IMR-90 (cell line): ENCODE measurements around the gene INPP5F. TPM values are rescaled to one million over a fixed set of nuclear protein-coding genes. Genes with fewer than 3 reads are reported as not detected.

Source experiments
- ATAC-seq: fragments of 200-7000 bp; cut with Tn5 transposase; 2 replicates; pipeline ENCODE4 v1.9.1; 2020; ENCODE audit warnings: low read depth, mild to moderate bottlenecking, moderate library complexity
- BruUV-seq: library from RNA; stranded (reverse); fragments of 400-500 nt; replicated peaks from 2 replicates; lab custom pipeline; 2021; lab: Mats Ljungman, UMichigan
- CTCF ChIA-PET: fragments of 300-600 bp; formaldehyde crosslinking; extraction: SDS; loops from one replicate; lab custom pipeline; 2021; ENCODE audit warnings: antibody characterized with exemption; lab: Yijun Ruan, JAX
- POLR2A ChIA-PET: fragments of 300-600 bp; sonication (Branson Sonifier 250); formaldehyde crosslinking; loops from one replicate; lab custom pipeline; 2022; ENCODE audit warnings: antibody characterized with exemption; ENCODE audit not compliant: unreplicated experiment; lab: Charles Lee
- DNase-seq: peaks from one replicate; pipeline ENCODE4 v3.0.0; 2013
- H2AFZ ChIP-seq: replicated peaks from 2 replicates; pipeline ENCODE3; 2013; ENCODE audit warnings: low read length, mild to moderate bottlenecking; ENCODE audit not compliant: poor library complexity
- H2AK5ac ChIP-seq: 2 replicates; pipeline ENCODE4 v1.6.1; 2013; ENCODE audit warnings: low read depth, low read length, inconsistent platforms
- H2AK9ac ChIP-seq: replicated peaks from 2 replicates; pipeline ENCODE3; 2013; ENCODE audit warnings: mild to moderate bottlenecking, low read depth, low read length, moderate library complexity; ENCODE audit not compliant: poor library complexity
- H2BK120ac ChIP-seq: 2 replicates; pipeline ENCODE4 v1.6.1; 2013; ENCODE audit warnings: low read depth, low read length, inconsistent platforms
- H2BK15ac ChIP-seq: 3 replicates; pipeline ENCODE4 v1.6.1; 2013; ENCODE audit warnings: low read depth, low read length, inconsistent platforms
- H2BK20ac ChIP-seq: 2 replicates; pipeline ENCODE4 v1.6.1; 2013; ENCODE audit warnings: low read depth, mild to moderate bottlenecking, inconsistent platforms, low read length, moderate library complexity
- H2BK5ac ChIP-seq: 2 replicates; pipeline ENCODE4 v1.6.1; 2013; ENCODE audit warnings: mild to moderate bottlenecking, low read depth, low read length, inconsistent platforms; ENCODE audit not compliant: poor library complexity, severe bottlenecking
- H3K14ac ChIP-seq: replicated peaks from 2 replicates; pipeline ENCODE4 v1.6.1; 2013; ENCODE audit warnings: low read depth, low read length, inconsistent platforms
- H3K18ac ChIP-seq: 2 replicates; pipeline ENCODE4 v1.6.1; 2013; ENCODE audit warnings: low read depth, low read length, control low read depth
- H3K23ac ChIP-seq: 2 replicates; pipeline ENCODE4 v1.6.1; 2013; ENCODE audit warnings: low read depth, low read length, inconsistent platforms
- H3K27ac ChIP-seq: 2 replicates; pipeline ENCODE4 v1.5.1; 2013; ENCODE audit warnings: mild to moderate bottlenecking, control low read depth, low read length; ENCODE audit not compliant: insufficient read depth
- H3K27me3 ChIP-seq: 2 replicates; pipeline ENCODE4 v1.6.1; 2013; ENCODE audit warnings: low read length; ENCODE audit not compliant: control insufficient read depth, insufficient read depth
- H3K36me3 ChIP-seq: 2 replicates; pipeline ENCODE4 v1.6.1; 2013; ENCODE audit warnings: low read length, mixed read lengths; ENCODE audit not compliant: control insufficient read depth, insufficient read depth
- H3K4ac ChIP-seq: 2 replicates; pipeline ENCODE4 v1.6.1; 2013; ENCODE audit warnings: low read depth, low read length, inconsistent platforms
- H3K4me1 ChIP-seq: 2 replicates; pipeline ENCODE4 v1.6.1; 2013; ENCODE audit warnings: low read length, mixed read lengths; ENCODE audit not compliant: control insufficient read depth, insufficient read depth
- H3K4me2 ChIP-seq: 2 replicates; pipeline ENCODE4 v1.6.1; 2013; ENCODE audit warnings: low read depth, mild to moderate bottlenecking, control low read depth, low read length, moderate library complexity
- H3K4me3 ChIP-seq: 2 replicates; pipeline ENCODE4 v1.5.1; 2013; ENCODE audit warnings: low read depth, mild to moderate bottlenecking, control low read depth, low read length, moderate library complexity; ENCODE audit not compliant: insufficient read depth
- H3K56ac ChIP-seq: 2 replicates; pipeline ENCODE4 v1.6.1; 2013; ENCODE audit warnings: low read length, inconsistent platforms; ENCODE audit not compliant: insufficient read depth; ENCODE audit errors: extremely low read depth
- H3K79me1 ChIP-seq, 2 experiments: 2 replicates each; pipeline ENCODE4 v1.6.1; 2013; ENCODE audit warnings: low read length in 2 of 2, inconsistent platforms in 1 of 2, low read depth in 1 of 2
- H3K9ac ChIP-seq: 2 replicates; pipeline ENCODE4 v1.6.1; 2013; ENCODE audit warnings: low read depth, low read length, control low read depth
- H3K9me1 ChIP-seq: 2 replicates; pipeline ENCODE4 v1.6.1; 2013; ENCODE audit warnings: low read length, inconsistent platforms; ENCODE audit not compliant: insufficient read depth
- H3K9me3 ChIP-seq: 2 replicates; pipeline ENCODE4 v1.6.1; 2013; ENCODE audit warnings: low read length; ENCODE audit not compliant: control insufficient read depth, insufficient read depth
- H4K20me1 ChIP-seq: 2 replicates; pipeline ENCODE4 v1.6.1; 2013; ENCODE audit warnings: low read length, inconsistent platforms; ENCODE audit not compliant: insufficient read depth
- H4K5ac ChIP-seq: 2 replicates; pipeline ENCODE4 v1.6.1; 2013; ENCODE audit warnings: mild to moderate bottlenecking, low read depth, low read length, control low read depth
- H4K8ac ChIP-seq, 2 experiments: 2 replicates each; pipeline ENCODE4 v1.6.1; 2013; ENCODE audit warnings: low read depth in 2 of 2, low read length in 2 of 2, control low read depth in 1 of 2, inconsistent platforms in 1 of 2
- H4K91ac ChIP-seq: 2 replicates; pipeline ENCODE4 v1.6.1; 2013; ENCODE audit warnings: low read depth, low read length, inconsistent platforms; ENCODE audit not compliant: insufficient read depth
- BHLHE40 ChIP-seq: fragments of 150-350 bp; IDR thresholded peaks from 2 replicates; pipeline ENCODE4 v1.6.1; 2016; ENCODE audit warnings: mild to moderate bottlenecking, low read depth, low read length
- CEBPB ChIP-seq: IDR thresholded peaks from 2 replicates; pipeline ENCODE4 v1.6.1; 2012; ENCODE audit warnings: low read depth, low read length, improper control_type of control experiment
- CHD1 ChIP-seq: IDR thresholded peaks from 2 replicates; pipeline ENCODE4 v1.6.1; 2012; ENCODE audit warnings: low read depth, low read length, improper control_type of control experiment
- FOS ChIP-seq: fragments of 150-350 bp; IDR thresholded peaks from 2 replicates; pipeline ENCODE4 v1.6.1; 2016; ENCODE audit warnings: low read depth, low read length
- MAFK ChIP-seq: IDR thresholded peaks from 2 replicates; pipeline ENCODE4 v1.6.1; 2012; ENCODE audit warnings: low read depth, low read length, improper control_type of control experiment
- MXI1 ChIP-seq: IDR thresholded peaks from 2 replicates; pipeline ENCODE4 v1.6.1; 2012; ENCODE audit warnings: low read depth, mild to moderate bottlenecking, low read length, moderate library complexity, borderline replicate concordance
- NFE2L2 ChIP-seq: fragments of 150-350 bp; IDR thresholded peaks from 2 replicates; pipeline ENCODE4 v1.6.1; 2016; ENCODE audit warnings: low read depth, mild to moderate bottlenecking, low read length
- POLR2A ChIP-seq: IDR thresholded peaks from 2 replicates; pipeline ENCODE4 v1.6.1; 2012; ENCODE audit warnings: mild to moderate bottlenecking, low read depth, low read length
- RAD21 ChIP-seq: IDR thresholded peaks from 2 replicates; pipeline ENCODE4 v1.6.1; 2012; ENCODE audit warnings: low read length, improper control_type of control experiment
- RCOR1 ChIP-seq: IDR thresholded peaks from 2 replicates; pipeline ENCODE4 v1.6.1; 2012; ENCODE audit warnings: mild to moderate bottlenecking, low read length, improper control_type of control experiment; ENCODE audit not compliant: insufficient replicate concordance
- SMC3 ChIP-seq: fragments of 150-350 bp; IDR thresholded peaks from 2 replicates; pipeline ENCODE4 v1.6.1; 2016; ENCODE audit warnings: low read depth, mild to moderate bottlenecking, antibody characterized with exemption, low read length, moderate library complexity
- WGBS, 2 experiments: methylation state at CpG; one replicate each; pipeline versions ENCODE4 v1.1.5 to v1.1.7; 2013; ENCODE audit warnings: missing lambda C conversion rate in 2 of 2; ENCODE audit not compliant: insufficient read length in 1 of 2; ENCODE audit errors: extremely low coverage in 2 of 2; 5-methylcytosine and 5-hydroxymethylcytosine counted together
- dilution Hi-C: fragments of 300-500 bp; cut with HindIII; formaldehyde crosslinking; loops from one replicate; pipeline ENCODE4 v1.14.3; 2018; ENCODE audit warnings: low sequenced_read_pairs; ENCODE audit not compliant: unreplicated experiment
- in situ Hi-C: fragments of 300-500 bp; cut with MboI; formaldehyde crosslinking; loops from 3 replicates; pipeline ENCODE4 v1.14.3; 2019; ENCODE audit warnings: low sequenced_read_pairs, inconsistent platforms, mixed read lengths
- intact Hi-C: fragments of 100-400 bp; cut with micrococcal nuclease; formaldehyde crosslinking; loops from 2 replicates; pipeline ENCODE4 v1.10.0; 2022
- polyA plus RNA-seq, 3 experiments: library from polyadenylated mRNA; depleted of rRNA; stranded (reverse); fragments of >200 nt; gene quantifications; 2 replicates each; pipeline ENCODE4 v1.2.3, GENCODE V29; 2012; ENCODE audit warnings: low replicate concordance in 1 of 3
- total RNA-seq: library from RNA; depleted of rRNA; stranded (reverse); fragments of >200 nt; gene quantifications from 2 replicates; pipeline ENCODE4 v1.2.3, GENCODE V29; 2012
- TF ChIP-seq, protein P1 (sequence below): fragments of 150-350 bp; IDR thresholded peaks from 2 replicates; pipeline ENCODE4 v1.6.1; 2016; ENCODE audit warnings: low read depth, mild to moderate bottlenecking, low read length, moderate library complexity, borderline replicate concordance

Gene INPP5F
- total and polyA plus RNA-seq, 2 of the 4 experiments (the other 2 are of a cell fraction): 19.0 to 29.6 TPM

DNA sequence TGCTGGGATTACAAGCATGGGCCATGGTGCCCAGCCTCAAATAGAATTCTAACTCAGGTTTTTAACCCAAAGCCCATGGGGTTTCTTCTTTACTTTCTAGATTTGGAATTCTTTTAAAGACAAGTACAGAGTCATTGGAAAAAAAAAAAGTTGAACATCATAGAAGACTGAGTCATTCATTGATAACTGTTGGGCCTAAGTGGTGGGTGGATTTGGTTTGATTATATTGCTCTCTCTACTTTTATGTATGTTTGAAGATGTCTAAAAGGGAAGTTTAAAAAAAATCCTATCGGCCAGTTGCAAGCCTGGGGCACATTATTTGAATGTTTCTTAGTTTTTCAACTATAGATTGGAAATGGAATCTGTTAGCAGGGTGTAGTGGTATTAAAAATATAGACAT, 49.7 kb downstream of the INPP5F start:
- ATAC-seq (no peak), DNase-seq (peak; percentile 40)
- in situ Hi-C loops: no loop called here
- H3K36me3 ChIP-seq: no peaks in the 10 kb centered on the region
- H3K9me1 ChIP-seq: no peaks in the 10 kb centered on the region
- WGBS, 2 experiments: no CpG with 5 or more reads among the region's 1 CpG
- H3K56ac ChIP-seq: no peak overlapping the region
- TF ChIP-seq POLR2A (no peak), CHD1 (no peak), FOS (no peak), MXI1 (no peak), CEBPB (no peak), BHLHE40 (no peak), RAD21 (no peak), RCOR1 (no peak), MAFK (no peak), SMC3 (no peak), NFE2L2 (no peak)
- TF ChIP-seq, protein P1, sequence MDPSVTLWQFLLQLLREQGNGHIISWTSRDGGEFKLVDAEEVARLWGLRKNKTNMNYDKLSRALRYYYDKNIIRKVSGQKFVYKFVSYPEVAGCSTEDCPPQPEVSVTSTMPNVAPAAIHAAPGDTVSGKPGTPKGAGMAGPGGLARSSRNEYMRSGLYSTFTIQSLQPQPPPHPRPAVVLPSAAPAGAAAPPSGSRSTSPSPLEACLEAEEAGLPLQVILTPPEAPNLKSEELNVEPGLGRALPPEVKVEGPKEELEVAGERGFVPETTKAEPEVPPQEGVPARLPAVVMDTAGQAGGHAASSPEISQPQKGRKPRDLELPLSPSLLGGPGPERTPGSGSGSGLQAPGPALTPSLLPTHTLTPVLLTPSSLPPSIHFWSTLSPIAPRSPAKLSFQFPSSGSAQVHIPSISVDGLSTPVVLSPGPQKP: no peak
- H2AK5ac ChIP-seq: no peak overlapping the region
- H3K27me3 ChIP-seq: no peaks in the 10 kb centered on the region
- dilution Hi-C loops: no loop called here
- H4K8ac ChIP-seq: no peak overlapping the region
- no peak overlapping the region for H2BK5ac ChIP-seq
- no peaks in the 10 kb centered on the region; the same call in 1 of the 2 replicates for H3K4me1 ChIP-seq
- ChIA-PET CTCF (no interaction called here), POLR2A (no interaction called here)
- no peak overlapping the region for H2BK20ac ChIP-seq
- H3K4ac ChIP-seq: no peak overlapping the region
- H3K4me3 ChIP-seq: no peak overlapping the region
- H3K27ac ChIP-seq: no peak overlapping the region
- no peak overlapping the region for H4K91ac ChIP-seq
- H2BK15ac ChIP-seq: no peak overlapping the region
- H3K79me1 ChIP-seq: peaks cover 3 to 17% of the 10 kb centered on the region in 2 experiments; a peak in 3 of 4 replicates
- no peak overlapping the region for H3K23ac ChIP-seq
- no peak overlapping the region for H2AFZ ChIP-seq
- no peak overlapping the region for H4K5ac ChIP-seq
- no peak overlapping the region for H3K9ac ChIP-seq
- intact Hi-C loops: no loop called here
- no peaks in the 10 kb centered on the region for H3K9me3 ChIP-seq
- no TSS peak for BruUV-seq
- no peak overlapping the region for H2AK9ac ChIP-seq
- H3K18ac ChIP-seq: no peak overlapping the region
- no peaks in the 10 kb centered on the region for H4K20me1 ChIP-seq
- H3K4me2 ChIP-seq: no peak overlapping the region
- no peak overlapping the region for H2BK120ac ChIP-seq
- no peak overlapping the region for H3K14ac ChIP-seq
